AG04450 (cell line): Measurements from ENCODE around the gene FLACC1. TPM values are rescaled to one million over a fixed set of nuclear protein-coding genes. Genes with fewer than 3 reads are reported as not detected.
A peak's percentile ranks its signal among the peaks of the same experiment; 100 is the strongest.

Experiments
- CTCF ChIA-PET: fragments of 300-600, 350-600 bp; formaldehyde crosslinking; extraction: SDS; loops from one replicate; lab custom pipeline; 2022; ENCODE audit warnings: antibody characterized with exemption, inconsistent platforms; lab: Charles Lee
- POLR2A ChIA-PET: fragments of 350-600 bp; formaldehyde crosslinking; extraction: SDS; loops from one replicate; lab custom pipeline; 2021; ENCODE audit warnings: antibody characterized with exemption, inconsistent platforms; lab: Yijun Ruan, JAX
- DNase-seq: peaks from one replicate; pipeline ENCODE4 v3.0.0-alpha.2; 2011; ENCODE audit warnings: low read depth, low spot score
- H3K27ac ChIP-seq: one replicate; pipeline ENCODE4 v1.5.1; 2012; ENCODE audit warnings: low read depth, low read length, control low read depth
- H3K27me3 ChIP-seq: one replicate; pipeline ENCODE4 v1.6.0; 2012; ENCODE audit warnings: low read length; ENCODE audit not compliant: control insufficient read depth, insufficient read depth
- H3K4me3 ChIP-seq: 2 replicates; pipeline ENCODE4 v1.5.1; 2011; ENCODE audit warnings: mild to moderate bottlenecking, low read depth, low read length, control low read depth
- H3K9me3 ChIP-seq: 2 replicates; pipeline ENCODE4 v1.5.1; 2012; ENCODE audit warnings: low read length; ENCODE audit not compliant: control insufficient read depth, insufficient read depth
- CTCF ChIP-seq: IDR thresholded peaks from 2 replicates; pipeline ENCODE4 v1.5.1; 2011; ENCODE audit warnings: low read depth, low read length, control low read depth, inconsistent platforms
- polyA plus RNA-seq: library from polyadenylated mRNA; depleted of rRNA; stranded (reverse); fragments of >200 nt; gene quantifications from 2 replicates; pipeline ENCODE4 v1.2.3, GENCODE V29; 2011

FLACC1 gene
- polyA plus RNA-seq, 1 experiment, result 1.1 TPM

GRCh38 chr2:201285499-201285898 is 71.6 kb downstream of the FLACC1 start:
- CTCF ChIA-PET, result interaction anchor here (1.1 kb wide), 1 partner anchor 53 kb away, joined by 3 read pairs; no protein-coding TSS in a partner anchor
- POLR2A ChIA-PET, result no interaction called here
- no peak for DNase-seq
- Histone ChIP-seq H3K27me3 (no peaks in the 10 kb centered on the region), H3K4me3 (no peak overlapping the region), H3K9me3 (peaks cover under 1% of the 10 kb centered on the region; the same call in 1 of the 2 replicates), H3K27ac (no peak overlapping the region)
- no peak for TF ChIP-seq CTCF

- no peak for DNase-seq
- TF ChIP-seq CTCF, result no peak
- ChIA-PET CTCF (no interaction called here), POLR2A (no interaction called here)
- no peak overlapping the region for H3K4me3 ChIP-seq
- H3K27me3 ChIP-seq, result no peaks in the 10 kb centered on the region
- no peaks in the 10 kb centered on the region for H3K9me3 ChIP-seq
- no peak overlapping the region for H3K27ac ChIP-seq
These were observed 76.7 kb downstream of the FLACC1 start for GRCh38 chr2:201280191-201281040.

- Histone ChIP-seq H3K4me3 (no peak overlapping the region), H3K27me3 (no peaks in the 10 kb centered on the region), H3K27ac (no peak overlapping the region), H3K9me3 (no peaks in the 10 kb centered on the region)
- POLR2A ChIA-PET, result no interaction called here
- no peak for DNase-seq
- no peak for TF ChIP-seq CTCF
- CTCF ChIA-PET, result no interaction called here
These were observed 78.1 kb downstream of the FLACC1 start for GRCh38 chr2:201279079-201279478.

- CTCF ChIA-PET, result interaction anchor here (1.0 kb wide), 1 partner anchor 44 kb away, joined by 3 read pairs; no protein-coding TSS in a partner anchor
- H3K27ac ChIP-seq, result no peak overlapping the region
- TF ChIP-seq CTCF, result no peak
- no peaks in the 10 kb centered on the region for H3K9me3 ChIP-seq
- DNase-seq, result no peak
- H3K27me3 ChIP-seq, result no peaks in the 10 kb centered on the region
- no peak overlapping the region for H3K4me3 ChIP-seq
- POLR2A ChIA-PET, result no interaction called here
These were observed 80.6 kb downstream of the FLACC1 start for GRCh38 chr2:201276511-201276910.

- TF ChIP-seq CTCF, result 0 out of 2 replicates have a peak, but pooled peaks have one; percentile 1
- no peaks in the 10 kb centered on the region for H3K27me3 ChIP-seq
- H3K27ac ChIP-seq, result no peak overlapping the region
- ChIA-PET CTCF (no interaction called here), POLR2A (no interaction called here)
- H3K9me3 ChIP-seq, result no peaks in the 10 kb centered on the region
- no peak for DNase-seq
- H3K4me3 ChIP-seq, result no peak overlapping the region
These were observed 81.2 kb downstream of the FLACC1 start for GRCh38 chr2:201275990-201276389.
